ENCODE data around the gene IRF4. TPM values are rescaled to one million over a fixed set of nuclear protein-coding genes. Genes with fewer than 3 reads are reported as not detected.
A peak's percentile ranks its signal among the peaks of the same experiment; 100 is the strongest.

Gene IRF4
- total RNA-seq, 2 experiments from 2014 or later = 689 to 705 TPM

DNA sequence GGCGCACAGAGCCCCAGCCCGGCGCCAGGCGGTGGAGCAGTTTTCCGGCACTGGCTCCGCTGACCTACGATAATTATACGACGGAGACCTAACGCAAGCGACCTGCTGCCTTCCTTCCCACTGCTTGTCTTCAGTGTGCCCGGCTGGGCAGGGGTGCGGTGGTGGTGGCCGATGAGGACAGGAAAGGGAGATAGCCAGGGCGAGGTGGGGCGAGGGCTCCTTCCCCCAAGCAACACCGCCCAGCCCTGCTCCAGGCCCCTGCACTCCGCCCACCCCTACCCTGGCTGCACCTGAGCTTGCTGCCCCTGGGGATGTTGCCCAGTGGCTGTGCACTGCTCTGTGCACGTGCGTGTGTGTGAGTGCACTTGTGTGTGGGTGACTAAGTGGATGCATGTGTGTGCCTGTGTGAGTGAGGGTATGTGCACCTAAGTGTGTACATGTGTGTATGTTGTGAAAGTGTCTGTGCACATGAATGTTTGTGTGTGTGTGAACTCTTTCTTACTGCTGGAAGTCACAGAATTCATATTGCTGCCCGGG lies 42.6 kb upstream of the IRF4 start:
- no peak overlapping the region for H3K27ac Mint-ChIP-seq
- H3K4me3 Mint-ChIP-seq = no peak overlapping the region
- H3K4me1 Mint-ChIP-seq (ENCODE audit: low read depth) = no peaks in the 10 kb centered on the region
- no peak for DNase-seq
- H3K27me3 Mint-ChIP-seq = no peaks in the 10 kb centered on the region
- no peaks in the 10 kb centered on the region for H3K9me3 Mint-ChIP-seq
- ChIA-PET CTCF (no interaction called here), POLR2A (no interaction called here)
- intact Hi-C loops (cut with micrococcal nuclease) = no loop called here
- peaks cover 15% of the 10 kb centered on the region for H3K36me3 Mint-ChIP-seq

DNA sequence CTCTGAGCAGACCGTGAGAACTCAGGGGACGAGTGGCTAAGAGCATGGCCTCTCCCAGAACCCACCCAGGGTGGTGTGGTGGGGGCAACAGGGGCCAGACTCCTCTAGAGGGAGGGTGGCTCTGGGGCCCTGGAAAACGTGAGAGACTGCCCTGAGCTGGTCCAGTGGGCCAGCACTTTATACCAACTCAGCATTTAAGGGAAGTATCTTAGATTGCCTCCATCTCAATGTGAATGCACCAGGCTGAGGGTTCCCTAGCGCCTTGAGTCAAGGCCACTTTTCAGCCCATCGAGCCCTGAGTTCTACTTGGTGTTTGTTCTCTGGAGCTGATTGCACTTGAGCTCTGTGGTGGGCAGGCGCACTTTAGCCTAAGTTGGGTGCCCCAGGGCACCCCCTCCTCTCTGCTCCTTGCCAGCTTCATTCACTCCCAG lies 42.0 kb upstream of the IRF4 start:
- no peaks in the 10 kb centered on the region for H3K27me3 Mint-ChIP-seq
- ChIA-PET POLR2A (no interaction called here), CTCF (no interaction called here)
- no peaks in the 10 kb centered on the region for H3K4me1 Mint-ChIP-seq (ENCODE audit: low read depth)
- no peak overlapping the region for H3K27ac Mint-ChIP-seq
- DNase-seq = no peak
- H3K4me3 Mint-ChIP-seq = no peak overlapping the region
- intact Hi-C loops (cut with micrococcal nuclease) = no loop called here
- H3K36me3 Mint-ChIP-seq = peaks cover 15% of the 10 kb centered on the region
- no peaks in the 10 kb centered on the region for H3K9me3 Mint-ChIP-seq

DNA sequence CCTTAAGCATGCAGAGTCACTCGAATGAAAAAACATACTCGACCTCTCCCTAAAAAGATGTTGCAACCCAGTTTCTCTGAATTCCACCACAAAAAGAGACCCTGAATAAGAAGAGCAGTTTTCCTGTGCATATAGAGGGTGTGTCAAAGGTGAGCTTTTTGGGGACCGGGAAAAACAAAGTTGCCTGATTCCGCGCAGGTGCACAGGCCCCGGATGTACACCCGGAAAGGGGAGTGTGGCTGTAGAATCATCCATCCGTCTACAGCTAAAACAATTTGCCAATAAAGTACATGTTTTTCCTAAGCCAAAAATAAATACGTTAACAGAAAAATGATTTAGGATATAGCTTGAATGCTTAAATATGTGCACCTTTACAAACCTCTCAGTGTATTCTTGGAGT lies 41.2 kb upstream of the IRF4 start:
- Mint-ChIP-seq H3K36me3 (peaks cover 15% of the 10 kb centered on the region), H3K27me3 (no peaks in the 10 kb centered on the region), H3K4me1 (ENCODE audit: low read depth) (no peaks in the 10 kb centered on the region), H3K27ac (no peak overlapping the region), H3K4me3 (no peak overlapping the region), H3K9me3 (no peaks in the 10 kb centered on the region)
- CTCF ChIA-PET = interaction anchor here (0.6 kb wide), 1 partner anchor 11 kb away, joined by 3 read pairs; no protein-coding TSS in a partner anchor
- DNase-seq = no peak
- POLR2A ChIA-PET = no interaction called here
- intact Hi-C loops (cut with micrococcal nuclease) = no loop called here

DNA sequence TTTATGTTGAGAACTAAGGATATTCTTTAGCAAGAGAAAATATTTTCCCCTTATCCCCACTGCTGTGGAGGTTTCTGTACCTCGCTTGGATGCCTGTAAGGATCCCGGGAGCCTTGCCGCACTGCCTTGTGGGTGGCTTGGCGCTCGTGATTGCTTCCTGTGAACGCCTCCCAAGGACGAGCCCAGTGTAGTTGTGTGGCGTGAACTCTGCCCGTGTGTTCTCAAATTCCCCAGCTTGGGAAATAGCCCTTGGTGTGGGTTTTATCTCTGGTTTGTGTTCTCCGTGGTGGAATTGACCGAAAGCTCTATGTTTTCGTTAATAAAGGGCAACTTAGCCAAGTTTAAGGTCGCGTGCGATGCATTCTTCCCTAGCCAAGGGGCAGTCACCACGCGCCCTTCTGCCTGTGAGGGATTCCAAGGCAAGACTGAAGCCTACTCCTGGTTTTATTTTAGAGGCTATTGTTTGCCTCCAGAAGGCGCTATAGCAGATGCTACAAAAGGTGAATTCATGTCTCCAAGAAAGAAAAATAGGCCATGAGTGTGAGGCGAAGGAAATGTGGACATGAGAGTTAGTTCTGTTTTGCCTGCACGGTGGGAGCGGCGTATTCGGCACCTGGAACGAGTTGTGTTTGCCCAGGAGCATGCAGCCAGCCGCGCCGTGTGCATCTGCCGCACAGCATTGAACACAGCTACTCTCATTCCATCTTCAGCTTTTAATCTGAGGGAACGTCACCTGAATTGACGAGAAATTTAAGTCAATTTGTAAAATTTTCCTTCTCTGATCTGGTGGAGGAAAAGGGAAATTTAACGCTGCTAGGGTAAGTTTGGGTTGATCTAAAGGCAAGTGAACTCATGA lies 40.3 kb upstream of the IRF4 start:
- H3K4me1 Mint-ChIP-seq (ENCODE audit: low read depth) = no peaks in the 10 kb centered on the region
- no peaks in the 10 kb centered on the region for H3K27me3 Mint-ChIP-seq
- no peak overlapping the region for H3K4me3 Mint-ChIP-seq
- ChIA-PET POLR2A (no interaction called here), CTCF (interaction anchor here (0.6 kb wide), 1 partner anchor 11 kb away, joined by 3 read pairs; no protein-coding TSS in a partner anchor)
- H3K27ac Mint-ChIP-seq = no peak overlapping the region
- intact Hi-C loops (cut with micrococcal nuclease) = no loop called here
- H3K9me3 Mint-ChIP-seq = no peaks in the 10 kb centered on the region
- peaks cover 11% of the 10 kb centered on the region for H3K36me3 Mint-ChIP-seq
- no peak for DNase-seq

DNA sequence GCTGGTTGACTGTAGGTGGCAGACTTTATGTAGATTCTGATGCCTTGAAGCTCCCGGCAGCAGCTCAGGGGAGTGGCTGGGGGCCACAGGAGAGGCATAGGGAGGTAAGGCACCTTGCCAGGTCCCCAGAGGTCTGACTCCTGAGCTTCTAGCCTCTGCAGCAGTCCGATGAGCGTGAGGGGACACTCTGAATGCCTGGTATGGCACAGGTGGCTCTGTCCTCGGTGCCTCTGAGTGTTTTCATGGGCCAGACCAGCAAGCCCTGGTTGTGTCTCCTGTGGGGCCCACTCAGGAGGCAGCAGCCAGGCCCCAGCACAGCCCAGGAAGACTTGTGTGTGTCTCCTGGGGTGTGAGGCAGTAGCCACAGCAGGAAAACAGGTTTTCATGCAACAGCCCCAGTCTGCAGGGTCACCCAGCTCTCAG lies 39.7 kb upstream of the IRF4 start:
- peaks cover 2% of the 10 kb centered on the region for H3K4me1 Mint-ChIP-seq (ENCODE audit: low read depth)
- no peaks in the 10 kb centered on the region for H3K9me3 Mint-ChIP-seq
- CTCF ChIA-PET = no interaction called here
- H3K4me3 Mint-ChIP-seq = no peak overlapping the region
- no peak for DNase-seq
- no peaks in the 10 kb centered on the region for H3K27me3 Mint-ChIP-seq
- POLR2A ChIA-PET = no interaction called here
- H3K36me3 Mint-ChIP-seq = peaks cover 11% of the 10 kb centered on the region
- no peak overlapping the region for H3K27ac Mint-ChIP-seq
- intact Hi-C loops (cut with micrococcal nuclease) = no loop called here

DNA sequence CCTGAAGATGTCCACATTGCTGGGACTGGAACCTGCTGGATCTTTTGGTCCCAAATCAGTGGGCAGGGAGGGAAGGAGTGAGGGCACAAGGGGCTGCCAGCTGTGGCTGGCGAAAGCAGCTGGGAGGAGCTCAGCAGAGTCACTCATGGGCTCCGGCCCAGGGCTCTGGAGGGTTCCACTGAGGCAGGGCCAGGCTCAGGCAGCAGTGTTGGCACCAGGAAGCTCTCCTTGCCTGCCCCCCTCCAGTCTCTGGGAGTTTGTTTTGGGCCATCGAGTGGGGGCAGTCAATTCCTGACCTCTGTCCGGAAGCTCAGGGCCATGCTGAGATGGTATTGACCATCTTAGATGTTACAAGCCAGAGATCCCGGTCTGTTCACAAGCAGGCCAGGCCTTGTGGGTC lies 39.1 kb upstream of the IRF4 start:
- no peak overlapping the region for H3K27ac Mint-ChIP-seq
- H3K9me3 Mint-ChIP-seq = no peaks in the 10 kb centered on the region
- peaks cover 11% of the 10 kb centered on the region for H3K36me3 Mint-ChIP-seq
- H3K4me3 Mint-ChIP-seq = no peak overlapping the region
- intact Hi-C loops (cut with micrococcal nuclease) = no loop called here
- CTCF ChIA-PET = no interaction called here
- peaks cover 6% of the 10 kb centered on the region for H3K4me1 Mint-ChIP-seq (ENCODE audit: low read depth)
- no peaks in the 10 kb centered on the region for H3K27me3 Mint-ChIP-seq
- POLR2A ChIA-PET = no interaction called here
- no peak for DNase-seq

DNA sequence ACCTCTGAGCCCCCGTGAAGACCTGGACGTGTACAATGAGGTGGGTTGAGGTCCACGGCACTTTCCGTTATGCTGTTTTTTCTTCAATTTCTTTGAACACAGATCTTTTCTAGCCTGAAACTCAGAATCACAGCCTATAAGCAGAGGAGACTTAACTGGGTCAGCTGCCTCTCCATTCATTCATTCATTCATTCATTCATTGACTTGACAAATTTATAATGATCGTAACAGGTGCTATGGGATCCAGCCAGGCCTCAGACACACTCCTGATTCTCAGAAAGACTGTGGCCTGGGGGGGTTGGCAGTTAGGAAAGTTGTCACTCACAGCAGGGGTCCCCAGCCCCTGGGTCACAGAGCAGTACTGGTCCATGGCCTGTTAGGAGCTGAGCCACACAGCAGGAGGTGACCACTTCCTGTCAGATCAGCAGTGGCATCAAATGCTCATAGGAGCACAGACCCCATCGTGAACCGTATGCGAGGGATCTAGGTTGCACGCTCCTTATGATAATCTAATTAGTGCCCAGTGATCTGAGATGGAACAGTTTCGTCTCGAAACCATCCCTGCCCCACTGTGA lies 38.6 kb upstream of the IRF4 start:
- no peak for DNase-seq
- POLR2A ChIA-PET = no interaction called here
- Mint-ChIP-seq H3K36me3 (peaks cover 8% of the 10 kb centered on the region), H3K4me3 (no peak overlapping the region), H3K27me3 (no peaks in the 10 kb centered on the region), H3K9me3 (no peaks in the 10 kb centered on the region), H3K27ac (no peak overlapping the region), H3K4me1 (ENCODE audit: low read depth) (peaks cover 6% of the 10 kb centered on the region)
- intact Hi-C loops (cut with micrococcal nuclease) = no loop called here
- CTCF ChIA-PET = interaction anchor here (0.7 kb wide), 1 partner anchor 184 kb away, joined by 4 read pairs; no protein-coding TSS in a partner anchor

DNA sequence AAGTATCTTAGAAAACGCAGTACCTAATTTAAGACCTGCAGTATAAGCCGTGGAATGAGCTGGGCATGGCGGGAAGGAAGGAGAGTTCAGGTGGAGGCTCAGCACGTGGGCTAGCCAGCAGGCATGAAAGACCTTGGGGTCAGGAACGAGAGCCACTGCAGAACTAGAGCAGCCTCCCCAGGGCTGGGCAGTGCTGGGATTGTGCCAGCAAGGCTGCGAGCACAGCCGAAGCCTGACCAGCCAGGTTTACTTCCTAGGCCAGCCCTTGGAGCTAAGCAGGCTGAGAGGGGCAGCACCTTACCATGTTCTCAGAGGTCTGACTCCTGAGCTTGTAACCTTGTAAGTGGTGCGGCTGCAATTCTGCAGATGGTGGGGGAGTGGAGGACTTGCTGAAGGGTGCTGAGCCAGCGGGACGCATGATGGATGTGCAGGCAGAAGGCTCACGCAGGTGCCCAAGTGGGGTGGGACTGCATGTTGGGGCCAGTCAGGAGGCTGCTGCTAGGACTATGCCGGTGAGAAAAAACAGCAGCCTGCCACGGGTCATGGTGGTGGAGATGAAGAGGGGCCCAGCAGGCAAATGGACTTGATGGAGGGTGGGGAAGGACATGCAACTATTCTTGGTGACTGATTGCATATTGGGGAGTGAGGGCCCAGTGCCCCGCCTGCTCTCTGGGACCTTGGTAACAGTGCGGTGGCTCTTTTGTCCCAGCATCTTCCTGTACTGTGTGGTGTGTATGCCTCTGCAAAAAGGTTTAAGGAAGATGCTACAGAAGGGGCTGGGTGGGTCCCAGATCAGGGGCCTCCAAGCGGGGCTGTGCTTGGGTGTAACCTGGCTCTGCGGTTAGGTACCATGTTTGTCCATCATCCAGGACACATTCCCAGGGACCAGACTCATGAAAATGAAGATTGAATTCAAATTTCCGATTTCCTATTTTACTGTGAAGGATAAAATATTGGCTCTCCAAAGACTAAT lies 37.6 kb upstream of the IRF4 start:
- H3K27ac Mint-ChIP-seq = no peak overlapping the region
- no peak for DNase-seq
- peaks cover 2% of the 10 kb centered on the region for H3K36me3 Mint-ChIP-seq
- intact Hi-C loops (cut with micrococcal nuclease) = no loop called here
- POLR2A ChIA-PET = no interaction called here
- peaks cover 6% of the 10 kb centered on the region for H3K4me1 Mint-ChIP-seq (ENCODE audit: low read depth)
- CTCF ChIA-PET = interaction anchor here (0.7 kb wide), 1 partner anchor 185 kb away, joined by 4 read pairs; no protein-coding TSS in a partner anchor
- no peaks in the 10 kb centered on the region for H3K27me3 Mint-ChIP-seq
- no peaks in the 10 kb centered on the region for H3K9me3 Mint-ChIP-seq
- no peak overlapping the region for H3K4me3 Mint-ChIP-seq

DNA sequence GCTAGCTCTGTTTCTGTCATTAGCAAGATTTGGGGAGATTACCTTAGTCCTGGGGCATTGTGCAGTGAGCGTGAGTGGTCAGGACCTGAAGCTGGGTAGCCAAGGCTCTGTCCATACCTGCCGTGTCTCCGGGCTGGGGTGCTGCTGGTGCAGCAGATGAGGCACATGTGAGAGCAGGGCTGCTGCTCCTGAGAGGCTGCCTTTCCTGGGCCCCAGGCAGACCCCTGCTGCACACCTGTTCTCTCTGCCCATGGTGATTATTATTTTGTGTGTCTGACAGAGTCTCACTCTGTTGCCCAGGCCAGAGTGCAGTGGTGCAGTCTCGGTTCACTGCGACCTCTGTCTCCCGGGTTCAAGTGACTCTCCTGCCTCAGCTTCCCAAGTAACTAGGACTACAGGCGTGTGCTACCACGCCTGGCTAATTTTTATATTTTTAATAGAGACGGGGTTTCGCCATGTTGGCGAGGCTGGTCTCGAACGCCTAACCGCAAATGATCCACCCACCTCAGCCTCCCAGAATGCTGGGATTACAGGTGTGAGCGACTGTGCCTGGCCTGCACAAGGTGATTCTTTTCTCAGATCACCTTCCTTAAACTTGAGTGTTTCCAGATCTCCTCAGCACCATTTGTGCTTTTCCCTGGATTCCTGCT lies 36.8 kb upstream of the IRF4 start:
- H3K9me3 Mint-ChIP-seq = no peaks in the 10 kb centered on the region
- no peak overlapping the region for H3K4me3 Mint-ChIP-seq
- peaks cover 6% of the 10 kb centered on the region for H3K4me1 Mint-ChIP-seq (ENCODE audit: low read depth)
- ChIA-PET CTCF (no interaction called here), POLR2A (interaction anchor here (0.8 kb wide), 1 partner anchor 10 kb away, joined by 3 read pairs; no protein-coding TSS in a partner anchor)
- no peaks in the 10 kb centered on the region for H3K36me3 Mint-ChIP-seq
- intact Hi-C loops (cut with micrococcal nuclease) = no loop called here
- H3K27ac Mint-ChIP-seq = no peak overlapping the region
- no peaks in the 10 kb centered on the region for H3K27me3 Mint-ChIP-seq
- no peak for DNase-seq

DNA sequence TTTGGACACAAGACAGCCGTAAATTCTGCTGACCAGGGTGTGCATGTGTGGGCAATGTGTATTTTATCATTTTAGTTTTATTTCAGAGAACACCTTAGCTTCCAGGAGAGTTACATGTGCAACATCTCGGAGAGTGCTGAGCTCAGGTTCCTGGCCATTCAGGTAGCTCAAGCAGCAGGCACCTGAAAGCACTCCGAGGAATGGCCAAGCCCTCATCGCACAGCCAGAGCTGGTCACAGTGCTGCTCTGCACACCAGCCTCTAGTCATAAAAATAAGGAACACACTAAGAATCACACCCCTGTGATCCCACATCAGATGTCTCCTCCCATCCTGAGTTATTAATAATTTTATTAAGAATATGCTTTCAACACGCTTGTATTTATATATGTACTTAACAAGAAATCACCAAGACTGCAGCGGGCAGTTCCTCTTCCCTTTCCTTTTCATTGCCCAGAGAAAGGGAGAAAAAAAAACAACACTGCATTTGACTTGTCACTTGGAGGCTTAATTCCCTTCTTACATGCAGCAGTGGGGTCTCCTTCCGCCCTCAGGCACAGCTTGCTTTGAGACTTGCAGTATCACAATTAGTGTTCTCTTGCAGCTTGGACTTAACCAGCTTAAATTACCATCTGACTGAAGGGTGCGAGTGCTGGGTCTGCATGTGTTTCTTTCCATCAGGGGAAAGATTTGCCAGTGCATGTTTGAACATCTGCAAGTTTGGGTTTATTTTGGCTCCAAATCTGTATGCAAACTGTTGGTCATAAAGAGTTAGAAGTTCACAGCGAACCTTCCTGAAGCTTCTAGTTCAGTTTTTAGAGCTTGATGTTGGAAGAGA lies 36.0 kb upstream of the IRF4 start:
- Mint-ChIP-seq H3K4me1 (ENCODE audit: low read depth) (peaks cover 6% of the 10 kb centered on the region), H3K36me3 (no peaks in the 10 kb centered on the region), H3K4me3 (no peak overlapping the region), H3K27me3 (no peaks in the 10 kb centered on the region), H3K27ac (no peak overlapping the region), H3K9me3 (no peaks in the 10 kb centered on the region)
- ChIA-PET POLR2A (interaction anchor here (0.8 kb wide), 1 partner anchor 10 kb away, joined by 3 read pairs; no protein-coding TSS in a partner anchor), CTCF (no interaction called here)
- intact Hi-C loops (cut with micrococcal nuclease) = no loop called here
- no peak for DNase-seq

DNA sequence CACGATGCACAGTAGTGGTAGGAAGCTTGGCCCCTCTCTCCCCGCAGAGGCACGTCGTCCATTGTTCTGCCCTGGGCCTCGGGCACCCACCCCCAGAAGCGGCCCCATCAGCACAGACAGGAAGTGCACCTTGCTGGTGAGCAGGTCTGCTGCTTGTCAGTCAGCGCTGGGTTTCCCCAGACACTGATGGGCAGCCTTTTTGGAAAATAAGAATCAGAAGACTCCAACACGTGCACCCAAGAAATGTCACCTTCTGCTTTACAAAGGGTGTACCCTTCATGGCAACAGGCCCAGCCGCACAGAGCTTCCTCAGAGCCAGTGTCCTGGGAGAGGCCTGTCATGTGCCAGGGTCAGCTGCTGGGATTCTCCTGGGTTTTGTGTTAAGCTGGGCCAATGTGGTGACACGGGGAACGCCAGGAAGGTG lies 34.7 kb upstream of the IRF4 start:
- H3K27me3 Mint-ChIP-seq = no peaks in the 10 kb centered on the region
- CTCF ChIA-PET = no interaction called here
- no peaks in the 10 kb centered on the region for H3K9me3 Mint-ChIP-seq
- POLR2A ChIA-PET = no interaction called here
- peak; percentile 28 for DNase-seq
- intact Hi-C loops (cut with micrococcal nuclease) = no loop called here
- no peaks in the 10 kb centered on the region for H3K36me3 Mint-ChIP-seq
- no peak overlapping the region for H3K27ac Mint-ChIP-seq
- H3K4me3 Mint-ChIP-seq = no peak overlapping the region
- H3K4me1 Mint-ChIP-seq (ENCODE audit: low read depth) = peaks cover 6% of the 10 kb centered on the region

Measured in activated CD4-positive, alpha-beta memory T cell treated with anti-CD3 and anti-CD28 coated beads for 36 hours (primary cell).